HG03108 (cell line): ENCODE measurements around the gene ZBP1.

Experiments
- ATAC-seq: cut with Tn5 transposase; IDR thresholded peaks from one replicate; pipeline ENCODE4 v1.9.1; 2021; ENCODE audit warnings: moderate library complexity; ENCODE audit not compliant: unreplicated experiment

The ZBP1 gene, protein sequence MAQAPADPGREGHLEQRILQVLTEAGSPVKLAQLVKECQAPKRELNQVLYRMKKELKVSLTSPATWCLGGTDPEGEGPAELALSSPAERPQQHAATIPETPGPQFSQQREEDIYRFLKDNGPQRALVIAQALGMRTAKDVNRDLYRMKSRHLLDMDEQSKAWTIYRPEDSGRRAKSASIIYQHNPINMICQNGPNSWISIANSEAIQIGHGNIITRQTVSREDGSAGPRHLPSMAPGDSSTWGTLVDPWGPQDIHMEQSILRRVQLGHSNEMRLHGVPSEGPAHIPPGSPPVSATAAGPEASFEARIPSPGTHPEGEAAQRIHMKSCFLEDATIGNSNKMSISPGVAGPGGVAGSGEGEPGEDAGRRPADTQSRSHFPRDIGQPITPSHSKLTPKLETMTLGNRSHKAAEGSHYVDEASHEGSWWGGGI

DNA sequence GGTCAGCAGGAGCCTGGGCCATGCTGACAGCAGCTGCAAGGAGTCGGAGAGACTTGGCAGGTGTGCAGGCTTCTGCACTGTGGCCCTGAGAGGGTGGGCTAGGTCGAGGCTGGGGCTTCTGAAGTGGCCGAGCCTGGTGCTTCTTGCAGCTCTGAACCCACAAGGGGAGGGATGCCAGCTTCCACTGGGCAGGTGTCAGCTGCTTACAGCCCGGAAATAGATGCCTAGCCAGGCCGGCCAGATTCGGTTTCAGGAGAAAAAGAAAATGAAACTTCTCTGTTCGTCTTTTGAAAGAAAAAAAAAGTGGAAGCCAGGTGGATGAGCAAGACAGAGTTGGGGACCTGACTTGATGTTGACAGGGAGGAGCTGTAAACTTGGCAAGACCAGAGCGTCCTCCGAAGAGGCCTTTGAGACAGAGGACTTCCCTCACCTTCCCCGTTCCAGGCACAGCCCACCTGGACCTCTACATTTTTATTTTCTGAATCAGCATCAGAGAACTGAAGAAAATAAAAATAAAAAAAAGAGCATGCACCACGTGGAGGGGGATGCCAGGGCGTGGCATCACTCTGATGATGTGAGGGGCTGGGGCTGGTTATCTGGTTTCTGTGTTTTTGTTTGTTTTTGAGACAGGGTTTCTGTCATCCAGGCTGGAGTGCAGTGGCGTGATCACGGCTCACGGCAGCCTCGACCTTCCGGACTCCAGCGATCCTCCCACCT is at the start of gene ZBP1:
ZBP1 (minus strand) TSS at position 153 of the 717 bp plus-strand sequence; CDS start at position 22, 131 bp downstream.
- peak; percentile 49 for ATAC-seq

DNA sequence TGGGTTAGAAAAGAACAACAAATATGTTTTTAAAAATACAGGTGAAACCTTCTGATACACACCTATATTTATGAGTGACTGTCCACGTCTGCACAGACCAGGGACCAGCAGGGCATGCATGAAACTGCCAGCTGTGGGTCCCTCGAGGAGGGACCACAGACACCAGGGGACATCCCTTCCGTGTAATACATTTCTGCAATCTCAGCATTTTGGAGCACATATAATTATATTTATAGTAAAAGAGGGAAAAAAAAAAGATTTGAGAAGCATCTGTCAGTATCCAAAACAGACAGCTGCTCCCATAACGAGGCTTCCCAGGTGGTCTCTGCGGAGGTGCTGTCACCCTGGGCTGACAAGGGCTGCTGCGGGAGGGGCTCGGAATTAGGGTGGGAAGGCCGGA is 49.4 kb upstream of the ZBP1 start:
- ATAC-seq, result no peak

DNA sequence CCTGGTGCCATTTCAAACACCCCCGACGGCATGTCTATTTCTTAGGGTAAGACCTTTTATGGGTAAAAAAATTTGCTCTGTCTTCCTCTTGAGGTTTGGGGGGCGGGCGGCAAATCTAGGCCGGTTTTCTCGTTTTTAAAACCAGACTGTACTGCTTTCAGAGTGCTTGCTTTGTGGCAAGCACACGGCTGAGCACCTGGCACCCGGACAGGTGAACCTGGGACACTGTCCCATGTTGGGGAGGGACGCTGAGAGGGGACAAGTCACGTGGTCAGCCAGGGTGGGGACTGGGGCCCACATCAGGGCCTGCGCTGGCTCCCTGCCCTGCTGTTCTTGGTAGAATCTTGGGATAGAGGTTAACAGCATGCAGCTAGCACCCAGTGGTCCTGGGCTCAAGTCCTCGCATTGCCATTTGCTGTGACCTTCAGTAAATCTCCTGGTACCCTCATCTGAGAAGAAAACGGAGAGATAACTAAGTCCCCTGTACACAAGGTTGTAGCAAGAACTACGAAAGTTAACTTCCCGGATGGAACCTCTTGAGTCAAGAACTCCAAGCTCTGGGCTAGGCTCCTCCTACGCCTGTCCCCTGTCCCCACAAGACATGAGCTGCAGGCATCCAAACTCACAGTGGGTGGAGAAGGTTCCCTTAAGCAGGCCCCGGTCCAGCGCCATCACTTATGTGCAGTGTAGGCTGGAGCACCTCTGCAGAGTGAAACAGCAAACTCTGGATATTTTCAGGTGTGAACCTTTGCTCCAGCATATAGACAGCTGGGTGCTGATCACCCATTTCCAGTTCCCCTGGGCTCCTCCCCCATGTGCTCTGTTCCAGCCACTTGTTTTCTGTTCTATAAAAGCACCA is 47.9 kb upstream of the ZBP1 start:
- ATAC-seq, result no peak

DNA sequence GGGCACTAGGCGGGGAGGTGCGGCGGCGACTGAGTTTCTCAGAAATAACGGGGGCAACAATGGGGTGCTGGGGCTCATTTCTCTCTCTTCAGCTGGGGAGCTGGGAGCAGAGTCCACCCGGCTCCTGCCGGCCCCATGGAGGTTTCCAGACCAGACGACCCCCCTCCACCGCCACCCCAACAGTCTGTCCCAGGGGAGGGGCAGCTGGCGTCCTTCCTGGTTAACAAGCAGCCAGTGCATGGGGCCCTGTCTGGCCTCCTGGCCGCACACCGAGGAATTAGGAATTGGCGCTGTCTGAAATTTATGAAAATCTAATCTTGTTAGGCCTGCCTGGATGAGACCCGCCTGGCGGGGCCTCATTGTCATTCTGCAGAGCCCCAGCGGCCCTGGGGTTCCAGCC is 47.2 kb upstream of the ZBP1 start:
- no peak for ATAC-seq

DNA sequence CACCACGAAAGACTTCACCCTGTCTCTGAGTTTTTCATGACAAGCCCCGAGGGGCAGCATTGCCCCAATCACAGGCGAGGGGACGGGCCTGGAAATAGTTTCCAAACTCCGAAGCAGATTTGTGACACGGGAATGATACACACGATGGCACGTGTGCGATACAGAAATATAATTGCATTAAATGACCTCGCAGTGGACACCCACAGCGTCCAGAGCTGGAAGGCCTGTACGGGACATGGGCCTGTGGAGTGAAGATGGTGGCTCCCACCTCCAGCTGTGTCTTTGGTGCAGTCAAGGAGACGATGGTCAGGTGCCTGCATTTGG is 46.6 kb upstream of the ZBP1 start:
- no peak for ATAC-seq

DNA sequence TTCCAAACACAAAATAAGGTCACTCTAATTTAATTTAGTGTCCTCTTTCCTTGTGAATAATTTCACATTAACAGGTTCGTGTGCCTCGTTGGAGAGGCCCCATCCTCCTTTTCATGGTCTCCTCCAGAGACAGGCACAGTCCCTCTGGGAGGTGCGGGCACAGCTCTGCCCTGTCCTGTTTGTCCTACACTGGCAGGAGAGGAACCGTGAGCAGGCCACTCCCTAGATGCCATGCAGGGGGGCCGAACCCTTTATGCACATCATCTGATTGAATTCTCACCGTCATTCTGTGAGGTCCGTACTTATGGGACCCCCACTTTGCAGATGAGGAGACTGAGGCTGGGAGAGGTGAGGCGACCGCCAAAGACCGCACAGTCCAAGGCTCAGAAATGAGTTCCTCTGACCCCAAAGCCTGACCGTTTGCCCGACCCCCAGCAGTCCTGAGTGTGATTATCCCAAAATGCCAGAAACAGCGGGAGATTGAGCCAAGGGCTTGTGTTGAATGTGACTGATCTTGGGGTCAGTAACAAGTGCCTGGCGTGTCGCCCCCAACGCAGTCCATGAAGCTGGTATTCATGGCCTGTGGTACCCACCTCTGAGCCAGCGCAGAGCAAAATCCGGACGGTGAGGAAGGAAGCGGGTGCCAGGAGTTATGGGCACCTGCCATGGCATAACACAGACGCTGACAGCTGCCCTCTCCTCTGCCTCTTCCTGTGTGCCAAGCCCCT is 46.0 kb upstream of the ZBP1 start:
- no peak for ATAC-seq

DNA sequence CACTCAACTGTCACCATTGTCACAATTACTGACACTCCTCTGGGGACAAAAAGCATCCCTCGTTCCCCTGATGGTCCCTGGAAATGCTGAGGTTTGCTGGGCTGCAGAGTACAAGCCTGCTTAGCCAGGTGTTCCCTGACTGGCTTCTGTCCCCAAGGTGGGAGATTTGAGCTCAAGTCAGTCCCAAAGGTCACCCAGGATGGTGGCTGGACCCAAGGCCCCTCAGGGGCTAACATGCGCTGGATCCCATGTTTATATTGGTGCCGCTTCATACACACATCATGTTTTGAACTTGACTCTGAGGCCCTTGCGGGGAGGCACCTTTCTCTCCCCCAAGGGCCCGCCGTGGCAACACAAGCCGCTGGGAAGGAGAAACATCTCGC is 45.4 kb upstream of the ZBP1 start:
- ATAC-seq, result no peak

DNA sequence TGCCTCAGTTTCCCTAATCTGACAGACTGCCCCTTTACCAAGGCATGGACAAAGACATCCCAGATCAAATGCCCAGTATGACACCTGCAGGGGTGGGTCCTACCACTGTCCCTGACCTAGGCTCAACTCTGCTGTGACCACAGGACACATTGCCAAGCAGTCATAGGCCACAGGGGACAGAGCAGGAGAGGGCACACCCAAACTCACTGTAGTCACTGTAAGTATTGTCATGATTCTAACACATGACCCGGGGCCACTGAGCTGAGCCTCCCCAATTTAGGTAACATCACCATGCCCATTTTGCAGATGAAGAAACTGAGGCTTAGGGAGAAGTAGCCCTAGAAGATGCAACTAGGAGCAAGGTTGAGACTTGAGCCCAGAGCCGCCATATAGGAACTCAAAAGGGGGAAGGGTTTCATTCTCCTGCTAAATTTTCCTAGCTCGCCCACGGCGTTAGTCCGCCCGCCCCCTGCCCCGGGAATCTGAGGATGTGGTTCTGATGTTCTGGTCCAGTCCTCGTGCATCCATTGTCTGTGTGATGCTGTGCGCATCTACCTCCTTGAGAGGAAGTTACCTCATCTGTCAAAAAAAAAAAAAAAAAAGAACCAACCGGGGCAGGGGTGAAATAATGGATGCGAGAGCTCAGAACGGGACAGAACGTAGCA is 44.8 kb upstream of the ZBP1 start:
- ATAC-seq, result no peak

DNA sequence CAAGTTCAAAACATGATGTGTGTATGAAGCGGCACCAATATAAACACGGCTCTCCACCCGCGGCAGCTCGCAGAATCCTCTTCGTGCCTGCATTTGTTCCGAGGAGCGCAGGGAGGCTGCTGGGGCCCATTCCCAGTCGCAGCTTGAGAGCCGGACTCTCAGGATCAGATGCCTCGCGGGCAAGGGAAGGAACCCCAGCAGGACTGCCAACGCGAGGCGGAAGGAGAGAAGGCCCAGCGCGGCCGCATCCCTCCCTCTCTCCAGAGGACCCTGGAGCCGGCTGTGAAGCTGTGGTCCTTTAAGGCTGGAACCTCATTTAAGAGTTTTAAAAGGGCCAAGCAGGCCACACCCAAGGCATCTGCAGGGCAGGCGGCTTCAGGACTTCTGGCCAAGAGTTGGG is 44.2 kb upstream of the ZBP1 start:
- no peak for ATAC-seq

DNA sequence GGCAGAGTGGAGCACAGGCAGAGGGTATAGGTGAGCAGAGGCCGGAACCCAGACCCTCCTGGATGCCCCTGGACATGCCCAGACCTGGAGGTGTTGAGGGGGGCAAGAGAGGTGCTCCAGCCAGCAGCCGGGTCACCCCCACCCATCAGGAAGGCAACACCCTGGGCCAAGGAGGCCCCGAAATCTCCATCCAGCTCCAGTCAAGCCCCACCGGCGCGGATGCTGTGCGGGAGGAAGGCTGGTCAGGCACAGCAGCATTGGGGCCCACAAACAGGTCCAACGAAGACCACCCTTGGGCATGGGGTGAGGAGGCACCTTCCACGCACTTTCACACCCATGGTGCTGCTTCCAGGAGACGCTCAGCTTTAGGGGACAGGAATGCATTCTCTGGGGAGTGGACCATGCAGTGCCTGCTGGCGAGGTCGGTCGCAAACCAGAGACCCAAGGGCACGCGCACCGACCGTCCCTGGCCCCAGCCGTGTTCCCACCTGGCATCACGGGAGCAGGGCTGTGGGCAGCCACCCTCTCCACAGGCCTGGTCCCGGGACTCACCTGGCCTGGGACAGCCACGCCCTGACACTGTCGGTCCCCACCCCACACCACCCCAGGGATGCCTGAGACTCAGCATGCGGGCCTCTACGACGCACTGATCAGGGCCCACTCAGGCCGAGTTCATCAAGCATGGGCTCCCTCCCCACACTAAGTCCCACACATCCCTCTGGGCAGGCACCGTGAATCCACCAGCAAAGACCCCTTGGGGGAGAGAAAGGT is 43.6 kb upstream of the ZBP1 start:
- ATAC-seq, result no peak

DNA sequence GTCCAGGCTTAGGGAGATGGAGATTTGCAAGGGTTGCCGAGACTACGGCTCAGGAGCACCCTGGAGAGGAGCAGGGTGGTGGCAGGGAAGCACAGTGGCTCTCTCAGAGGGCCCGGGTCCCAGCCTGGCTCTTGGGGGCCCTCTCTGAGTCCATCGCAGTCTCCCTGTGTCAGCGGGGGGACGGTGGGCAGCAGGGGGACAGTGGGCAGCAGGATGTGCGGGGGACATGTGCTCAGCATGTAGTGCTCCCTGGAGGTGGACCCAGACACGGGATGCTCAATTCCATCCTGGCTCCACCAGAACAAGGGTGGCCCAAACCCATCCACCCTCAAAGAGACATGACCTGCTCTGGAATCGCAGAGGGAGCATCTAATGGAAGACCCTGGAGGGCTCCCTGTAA is 43.0 kb upstream of the ZBP1 start:
- no peak for ATAC-seq

DNA sequence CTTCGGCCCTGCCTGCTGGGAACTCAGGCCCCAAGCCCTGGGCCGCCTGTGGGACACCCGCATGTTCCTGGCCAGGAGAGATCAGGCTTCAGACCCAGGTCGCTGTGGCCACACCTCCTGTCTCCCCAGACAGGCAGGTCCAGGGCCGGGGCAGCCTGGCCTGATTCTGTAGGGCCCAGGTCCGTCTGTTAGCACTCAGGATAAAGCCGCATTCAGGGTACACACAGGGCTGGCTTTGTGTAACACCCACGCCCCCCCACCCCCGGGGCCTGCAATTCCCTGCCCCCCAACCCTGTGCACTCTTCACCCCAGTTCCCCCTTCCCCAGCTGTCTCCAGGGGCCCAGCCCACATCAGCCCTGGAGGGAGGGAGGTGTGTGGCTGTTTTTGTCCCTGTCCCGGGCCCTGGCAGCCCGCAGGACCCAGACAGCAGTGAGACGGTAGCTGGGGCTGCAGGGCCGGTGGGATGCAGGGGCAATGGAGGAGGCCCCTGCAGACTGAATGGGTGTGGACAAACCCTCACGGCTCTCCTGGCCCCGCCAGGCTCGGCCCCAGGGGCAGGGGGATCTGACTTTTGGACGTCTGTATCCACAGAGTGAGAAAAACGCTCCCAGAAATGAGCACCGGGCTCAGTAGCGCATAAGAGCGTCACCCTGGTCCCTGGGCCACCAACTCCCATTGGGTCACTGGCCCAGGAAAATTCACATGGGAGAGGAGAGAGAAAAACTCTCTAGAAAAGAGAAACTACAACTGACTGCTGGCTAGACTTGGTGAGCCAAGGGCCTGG is 42.4 kb upstream of the ZBP1 start:
- no peak for ATAC-seq

DNA sequence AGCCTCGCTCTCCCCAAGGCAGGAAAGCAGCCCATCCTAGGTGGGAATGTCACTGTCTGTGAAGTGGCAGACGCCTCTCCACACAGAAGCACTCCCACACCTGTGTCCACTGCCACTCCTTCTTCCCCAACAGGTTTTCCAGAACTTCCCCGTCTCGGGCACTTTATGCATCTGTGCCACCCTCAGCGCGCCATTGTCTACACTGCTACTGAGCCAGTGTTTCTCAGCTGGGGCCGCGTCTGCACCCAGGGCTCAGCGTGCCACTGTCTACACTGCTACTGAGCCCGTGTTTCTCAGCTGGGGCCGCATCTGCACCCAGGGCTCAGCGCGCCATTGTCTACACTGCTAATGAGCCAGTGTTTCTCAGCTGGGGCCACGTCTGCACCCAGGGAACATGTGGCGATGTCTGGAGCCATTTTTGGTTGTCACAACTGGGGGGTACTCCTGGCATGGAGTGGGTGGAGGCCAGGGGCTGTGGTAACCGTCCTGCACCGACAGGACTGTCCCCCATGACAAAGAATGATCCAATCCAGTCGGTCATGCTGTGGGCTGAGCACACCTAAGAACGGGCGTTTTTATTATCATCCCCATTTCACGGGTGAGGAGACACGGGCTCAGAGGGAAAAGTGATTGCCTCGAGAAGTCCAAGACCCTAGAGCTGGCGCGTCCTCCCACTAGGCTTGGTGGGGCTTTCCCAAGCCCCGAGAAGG is 41.7 kb upstream of the ZBP1 start:
- no peak for ATAC-seq

DNA sequence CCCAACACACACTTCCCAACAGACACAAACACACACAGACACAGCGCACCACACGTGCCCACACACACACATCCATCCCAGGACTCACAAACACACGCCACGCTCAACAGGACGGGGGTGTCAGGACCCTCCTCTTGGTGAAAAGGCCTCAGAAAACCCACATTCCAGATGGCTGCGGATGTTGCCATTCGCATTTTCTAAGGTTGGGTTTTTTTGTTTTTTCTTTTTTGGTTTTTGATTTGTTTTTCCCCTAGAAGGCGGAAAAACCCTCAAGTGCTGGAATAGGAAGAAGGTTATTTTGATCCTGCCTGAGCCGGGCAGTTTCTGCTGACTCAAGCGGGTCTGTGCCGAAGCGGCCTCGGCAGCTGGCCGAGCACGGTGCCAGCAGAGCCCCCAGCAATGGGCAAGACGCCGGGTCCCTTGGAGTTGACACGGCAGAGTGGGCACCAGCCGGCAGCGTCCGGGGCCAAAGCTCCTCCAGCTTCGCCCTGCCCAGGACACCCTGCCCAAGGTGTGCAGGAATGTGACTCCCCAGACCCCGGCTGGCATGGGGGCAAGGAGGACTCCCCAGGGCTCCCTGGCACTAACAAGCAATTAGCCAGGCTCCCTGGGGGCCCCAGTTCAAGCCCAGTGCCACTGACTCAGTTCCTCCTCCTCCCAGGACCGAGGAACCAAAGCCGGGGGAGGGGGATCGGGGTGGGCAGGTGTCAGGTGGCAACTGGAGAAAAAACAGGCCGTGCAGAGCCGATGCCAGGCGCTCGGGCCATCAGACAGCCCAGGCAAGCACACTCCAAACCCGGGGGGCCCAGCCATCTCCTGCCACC is 40.9 kb upstream of the ZBP1 start:
- no peak for ATAC-seq

DNA sequence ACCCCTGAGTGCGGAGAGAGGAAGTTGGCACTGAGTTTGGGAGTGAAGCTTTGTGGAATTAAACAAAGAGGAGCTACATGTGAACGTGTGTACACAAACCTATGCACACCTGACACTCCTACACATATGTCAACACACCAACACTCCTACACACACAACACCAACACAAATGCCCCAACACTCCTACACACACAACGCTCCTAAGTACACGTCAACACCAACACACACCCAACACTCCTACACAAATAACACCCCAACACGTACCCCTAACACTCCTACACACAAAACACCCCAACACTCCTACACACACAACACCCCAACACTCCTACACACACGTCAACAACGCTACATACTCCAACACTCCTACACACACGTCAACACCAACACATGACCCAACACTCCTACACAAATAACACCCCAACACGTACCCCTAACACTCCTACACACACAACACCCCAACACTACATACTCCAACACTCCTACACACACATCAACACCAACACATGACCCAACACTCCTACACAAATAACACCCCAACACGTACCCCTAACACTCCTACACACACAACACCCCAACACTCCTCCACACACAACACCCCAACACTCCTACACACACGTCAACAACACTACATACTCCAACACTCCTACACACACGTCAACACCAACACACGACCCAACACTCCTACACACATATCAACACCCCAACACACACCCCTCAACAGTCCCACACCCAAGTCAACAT is 40.1 kb upstream of the ZBP1 start:
- ATAC-seq, result no peak

DNA sequence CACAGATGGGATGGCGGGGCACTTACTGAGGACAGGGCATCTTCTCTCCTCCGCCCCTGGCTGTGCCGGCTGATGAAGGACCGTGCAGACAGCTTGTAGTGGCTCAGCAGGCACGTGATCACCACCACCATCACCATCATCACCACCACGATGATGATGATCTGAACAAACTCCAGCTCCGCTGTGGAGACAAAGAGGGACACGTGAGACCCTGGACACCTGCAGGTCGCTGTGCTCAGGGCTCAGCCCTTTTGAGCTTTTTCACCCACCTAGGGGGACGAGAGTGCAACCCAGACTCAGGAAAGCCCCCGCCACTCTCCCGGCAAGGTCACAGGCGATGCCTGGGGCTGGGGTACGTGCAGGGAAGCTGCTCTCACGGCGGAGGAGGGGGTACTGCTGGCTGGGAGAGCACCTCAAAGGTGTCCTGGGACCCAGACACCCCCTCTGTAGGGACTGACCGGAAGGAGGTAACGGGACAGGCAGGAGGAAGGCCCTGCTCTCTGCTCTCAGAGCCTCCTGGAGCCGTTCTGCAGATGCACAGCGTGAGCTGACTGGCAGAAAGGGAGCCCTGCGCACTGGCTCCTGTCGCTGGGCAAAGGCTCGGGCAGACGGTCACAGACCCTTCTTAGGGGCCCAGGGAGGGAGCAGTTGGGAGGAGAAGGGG is 39.4 kb upstream of the ZBP1 start:
- no peak for ATAC-seq
